ENCODE results near the gene ZMYM5. TPM values are rescaled to one million over a fixed set of nuclear protein-coding genes. Genes with fewer than 3 reads are reported as not detected.
"Not testable (repeated sequence)": the region's sequence is repeated elsewhere in the genome, so short reads cannot be mapped to it uniquely, and the experiment has no call there.

The ZMYM5 gene
- 1 to 10 TPM; 7.8 to 8.6 TPM for polyA plus RNA-seq

DNA sequence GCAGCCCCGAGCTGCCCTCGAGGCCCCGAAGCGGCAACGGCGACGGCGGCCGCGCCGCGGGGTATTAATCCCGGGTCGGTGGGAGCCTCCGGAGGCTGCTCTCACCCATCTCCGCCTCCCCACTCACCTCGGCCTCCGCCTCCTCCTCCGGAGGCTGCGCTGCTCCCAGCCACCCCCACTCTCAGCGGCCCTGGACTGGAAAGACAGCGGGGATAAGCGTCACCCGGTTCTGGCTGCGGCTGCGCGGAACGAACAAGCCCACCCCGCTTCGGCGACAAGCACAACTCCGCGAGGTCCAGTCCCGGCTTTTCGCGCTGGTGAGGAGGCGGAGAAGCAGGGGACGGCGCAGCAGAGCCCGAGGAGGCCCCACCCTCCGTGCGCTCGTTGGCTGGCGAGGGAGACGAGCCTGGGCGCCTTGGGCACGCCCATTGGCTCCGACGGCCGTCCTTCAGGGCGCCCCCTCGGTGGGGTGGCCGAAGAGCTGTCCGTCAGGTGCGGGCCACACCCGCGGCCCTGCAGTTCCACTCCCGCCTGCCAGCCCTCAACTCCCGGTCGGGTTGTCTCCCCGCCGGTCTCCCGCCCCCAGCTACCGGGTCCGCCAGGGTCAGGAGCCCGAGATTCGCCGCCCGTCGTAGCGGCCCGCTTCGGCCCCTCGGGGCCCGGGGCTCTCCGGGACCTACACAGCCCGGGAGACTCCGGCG is at the start of gene ZMYM5:
TSS of gene ZMYM5 (minus strand) at position 327 of the 701 bp plus-strand sequence. CDS start 11,469 bp downstream, outside the sequence.
- Histone ChIP-seq H3K4me3 (ENCODE audit: low read depth in 1 of 2, low read length in 2 of 2) (peak within 1 kb of the TSS; percentile 73 to 85), H3K36me3 (ENCODE audit: control insufficient read depth in 2 of 2, insufficient read depth in 2 of 2, low read length in 1 of 2) (no peaks in the 10 kb centered on the region), H3K9me3 (ENCODE audit: control insufficient read depth in 2 of 2, insufficient read depth in 1 of 2, low read depth in 1 of 2, low read length in 1 of 2) (no peaks in the 10 kb centered on the region), H3K27ac (ENCODE audit: low read depth in 2 of 2, low read length in 1 of 2) (peak within 1 kb of the TSS; percentile 98 to 100), H3K4me1 (ENCODE audit: control insufficient read depth in 2 of 2, insufficient read depth in 2 of 2, low read length in 1 of 2) (no peaks in the 10 kb centered on the region), H3K27me3 (ENCODE audit: control insufficient read depth in 1 of 2, insufficient read depth in 2 of 2, low read length in 2 of 2) (no peaks in the 10 kb centered on the region)
- WGBS, 2 donors = 0% methylated on average over 58 to 79 of the region's 79 CpGs

- WGBS, 2 donors = 60 to 68% methylated on average over 9 of the region's 9 CpGs
- H3K4me3 ChIP-seq (ENCODE audit: low read depth in 1 of 2, low read length in 2 of 2) = no peak overlapping the region
- H3K36me3 ChIP-seq (ENCODE audit: control insufficient read depth in 2 of 2, insufficient read depth in 2 of 2, low read length in 1 of 2) = no peaks in the 10 kb centered on the region
- no peaks in the 10 kb centered on the region for H3K9me3 ChIP-seq (ENCODE audit: control insufficient read depth in 2 of 2, insufficient read depth in 1 of 2, low read depth in 1 of 2, low read length in 1 of 2)
- H3K4me1 ChIP-seq (ENCODE audit: control insufficient read depth in 2 of 2, insufficient read depth in 2 of 2, low read length in 1 of 2) = no peaks in the 10 kb centered on the region
- H3K27ac ChIP-seq (ENCODE audit: low read depth in 2 of 2, low read length in 1 of 2) = peak overlapping the region; percentile 89 to 95
- no peaks in the 10 kb centered on the region for H3K27me3 ChIP-seq (ENCODE audit: control insufficient read depth in 1 of 2, insufficient read depth in 2 of 2, low read length in 2 of 2)
These were observed 47.1 kb upstream of the ZMYM5 start for GRCh38 chr13:19910336-19911072.

- H3K36me3 ChIP-seq (ENCODE audit: control insufficient read depth in 2 of 2, insufficient read depth in 2 of 2, low read length in 1 of 2) = no peaks in the 10 kb centered on the region
- H3K4me1 ChIP-seq (ENCODE audit: control insufficient read depth in 2 of 2, insufficient read depth in 2 of 2, low read length in 1 of 2) = no peaks in the 10 kb centered on the region
- no peak overlapping the region for H3K27ac ChIP-seq (ENCODE audit: low read depth in 2 of 2, low read length in 1 of 2)
- H3K27me3 ChIP-seq (ENCODE audit: control insufficient read depth in 1 of 2, insufficient read depth in 2 of 2, low read length in 2 of 2) = no peaks in the 10 kb centered on the region
- no peak overlapping the region for H3K4me3 ChIP-seq (ENCODE audit: low read depth in 1 of 2, low read length in 2 of 2)
- WGBS, 2 donors = 67 to 79% methylated on average over 1 of the region's 1 CpG
- no peaks in the 10 kb centered on the region for H3K9me3 ChIP-seq (ENCODE audit: control insufficient read depth in 2 of 2, insufficient read depth in 1 of 2, low read depth in 1 of 2, low read length in 1 of 2)
These were observed 45.0 kb upstream of the ZMYM5 start for GRCh38 chr13:19908350-19908986.

DNA sequence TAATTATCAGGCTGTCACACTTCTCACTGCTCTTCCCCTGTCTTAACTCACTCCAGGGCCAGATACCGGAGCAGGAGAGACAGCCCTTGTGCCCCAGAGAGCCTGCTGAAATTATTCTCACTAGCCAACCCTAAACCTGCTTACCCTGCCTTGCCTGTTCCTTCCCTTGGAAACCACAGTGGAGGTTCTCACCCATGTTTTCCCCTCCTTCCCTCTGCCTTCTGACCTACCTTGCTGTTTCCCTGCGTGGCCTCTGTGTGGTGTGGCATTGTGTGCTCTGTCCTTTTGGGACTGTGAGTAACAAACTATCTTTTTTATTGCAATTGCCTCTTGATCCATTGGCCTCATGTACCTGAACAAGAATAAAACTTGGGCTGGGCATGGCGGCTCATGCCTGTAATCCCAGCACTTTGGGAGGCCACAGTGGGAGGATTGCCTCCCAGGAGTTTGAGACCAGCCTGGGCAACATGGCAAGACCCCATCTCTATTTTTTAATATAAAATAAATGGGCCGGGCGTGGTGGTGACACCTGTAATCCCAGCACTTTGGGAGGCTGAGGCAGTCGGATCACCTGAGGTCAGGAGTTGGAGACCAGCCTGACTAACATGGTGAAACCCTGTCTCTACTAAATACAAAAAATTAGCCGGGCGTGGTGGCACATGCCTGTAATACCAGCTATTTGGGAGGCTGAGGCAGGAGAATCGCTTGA is 42.2 kb upstream of the ZMYM5 start:
- 72 to 76% methylated on average over 9 of the region's 9 CpGs for whole genome bisulfite sequencing, 2 donors

GRCh38 chr13:19890030-19890429 is 26.6 kb upstream of the ZMYM5 start:
- WGBS, 2 donors = 78 to 82% methylated on average over 6 of the region's 6 CpGs
- no peaks in the 10 kb centered on the region for H3K9me3 ChIP-seq (ENCODE audit: control insufficient read depth in 2 of 2, insufficient read depth in 1 of 2, low read depth in 1 of 2, low read length in 1 of 2)

More for the DNA sequence above, 42.2 kb upstream of the ZMYM5 start:
- H3K4me1 ChIP-seq (ENCODE audit: control insufficient read depth in 2 of 2, insufficient read depth in 2 of 2, low read length in 1 of 2); H3K4me3 ChIP-seq (ENCODE audit: low read depth in 1 of 2, low read length in 2 of 2); H3K27me3 ChIP-seq (ENCODE audit: control insufficient read depth in 1 of 2, insufficient read depth in 2 of 2, low read length in 2 of 2); H3K36me3 ChIP-seq (ENCODE audit: control insufficient read depth in 2 of 2, insufficient read depth in 2 of 2, low read length in 1 of 2); H3K9me3 ChIP-seq (ENCODE audit: control insufficient read depth in 2 of 2, insufficient read depth in 1 of 2, low read depth in 1 of 2, low read length in 1 of 2): not testable (repeated sequence)
- peak overlapping the region; percentile 60 to 88 for H3K27ac ChIP-seq (ENCODE audit: low read depth in 2 of 2, low read length in 1 of 2)

DNA sequence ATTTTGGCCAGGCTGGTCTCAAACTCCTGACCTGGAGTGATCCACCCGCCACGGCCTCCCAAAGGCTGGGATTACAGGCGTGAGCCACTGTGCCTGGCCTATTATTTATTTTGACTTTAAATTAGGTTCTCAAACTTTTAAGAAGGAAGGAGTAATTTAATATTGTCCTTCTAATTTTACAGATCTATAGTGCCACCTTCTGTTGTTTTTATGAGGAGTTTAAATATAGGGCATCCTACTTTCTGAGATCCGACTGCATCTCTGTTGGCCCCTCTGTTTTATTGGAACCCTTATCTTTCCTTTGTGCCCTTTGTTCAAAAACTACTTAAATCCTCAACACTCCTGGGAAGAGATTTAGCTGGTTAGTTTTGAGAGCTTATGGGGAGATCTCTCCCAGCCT is 25.4 kb upstream of the ZMYM5 start:
- Histone ChIP-seq H3K27me3 (ENCODE audit: control insufficient read depth in 1 of 2, insufficient read depth in 2 of 2, low read length in 2 of 2) (no peaks in the 10 kb centered on the region), H3K4me1 (ENCODE audit: control insufficient read depth in 2 of 2, insufficient read depth in 2 of 2, low read length in 1 of 2) (no peaks in the 10 kb centered on the region), H3K9me3 (ENCODE audit: control insufficient read depth in 2 of 2, insufficient read depth in 1 of 2, low read depth in 1 of 2, low read length in 1 of 2) (no peaks in the 10 kb centered on the region), H3K4me3 (ENCODE audit: low read depth in 1 of 2, low read length in 2 of 2) (no peak overlapping the region), H3K36me3 (ENCODE audit: control insufficient read depth in 2 of 2, insufficient read depth in 2 of 2, low read length in 1 of 2) (no peaks in the 10 kb centered on the region), H3K27ac (ENCODE audit: low read depth in 2 of 2, low read length in 1 of 2) (no peak overlapping the region)
- WGBS, 2 donors = 17 to 48% methylated on average over 4 of the region's 4 CpGs

More at GRCh38 chr13:19890030-19890429, 26.6 kb upstream of the ZMYM5 start:
- Histone ChIP-seq H3K36me3 (ENCODE audit: control insufficient read depth in 2 of 2, insufficient read depth in 2 of 2, low read length in 1 of 2) (no peaks in the 10 kb centered on the region), H3K4me1 (ENCODE audit: control insufficient read depth in 2 of 2, insufficient read depth in 2 of 2, low read length in 1 of 2) (no peaks in the 10 kb centered on the region), H3K4me3 (ENCODE audit: low read depth in 1 of 2, low read length in 2 of 2) (no peak overlapping the region), H3K27ac (ENCODE audit: low read depth in 2 of 2, low read length in 1 of 2) (no peak overlapping the region), H3K27me3 (ENCODE audit: control insufficient read depth in 1 of 2, insufficient read depth in 2 of 2, low read length in 2 of 2) (no peaks in the 10 kb centered on the region)

GRCh38 chr13:19882231-19882630 is 18.8 kb upstream of the ZMYM5 start:
- H3K4me3 ChIP-seq (ENCODE audit: low read depth in 1 of 2, low read length in 2 of 2) = no peak overlapping the region
- no peaks in the 10 kb centered on the region for H3K27me3 ChIP-seq (ENCODE audit: control insufficient read depth in 1 of 2, insufficient read depth in 2 of 2, low read length in 2 of 2)
- H3K27ac ChIP-seq (ENCODE audit: low read depth in 2 of 2, low read length in 1 of 2) = peak overlapping the region in 1 of 2 donors; percentile 69
- WGBS, 2 donors = 57 to 72% methylated on average over 3 of the region's 3 CpGs
- no peaks in the 10 kb centered on the region for H3K4me1 ChIP-seq (ENCODE audit: control insufficient read depth in 2 of 2, insufficient read depth in 2 of 2, low read length in 1 of 2)
- H3K36me3 ChIP-seq (ENCODE audit: control insufficient read depth in 2 of 2, insufficient read depth in 2 of 2, low read length in 1 of 2) = no peaks in the 10 kb centered on the region
- H3K9me3 ChIP-seq (ENCODE audit: control insufficient read depth in 2 of 2, insufficient read depth in 1 of 2, low read depth in 1 of 2, low read length in 1 of 2) = no peaks in the 10 kb centered on the region

DNA sequence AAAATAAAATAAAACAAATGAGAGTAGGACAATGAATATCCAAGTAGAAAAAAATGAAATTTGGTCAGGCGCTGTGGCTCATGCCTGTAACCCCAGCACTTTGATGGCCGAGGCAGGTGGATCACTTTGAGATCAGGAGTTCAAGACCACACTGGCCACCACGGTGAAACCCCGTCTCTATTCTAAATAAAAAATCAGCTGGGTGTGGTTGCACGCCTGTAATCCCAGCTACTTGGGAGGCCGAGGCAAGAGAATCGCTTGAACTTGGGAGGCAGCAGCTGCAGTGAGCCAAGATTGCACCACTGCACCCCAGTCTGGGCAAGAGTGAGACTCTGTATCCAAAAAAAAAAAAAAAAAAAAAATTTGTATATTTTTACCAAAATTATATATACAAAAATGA is 18.2 kb upstream of the ZMYM5 start:
- no peaks in the 10 kb centered on the region for H3K9me3 ChIP-seq (ENCODE audit: control insufficient read depth in 2 of 2, insufficient read depth in 1 of 2, low read depth in 1 of 2, low read length in 1 of 2)
- no peaks in the 10 kb centered on the region for H3K36me3 ChIP-seq (ENCODE audit: control insufficient read depth in 2 of 2, insufficient read depth in 2 of 2, low read length in 1 of 2)
- H3K27me3 ChIP-seq (ENCODE audit: control insufficient read depth in 1 of 2, insufficient read depth in 2 of 2, low read length in 2 of 2) = no peaks in the 10 kb centered on the region
- no peak overlapping the region for H3K4me3 ChIP-seq (ENCODE audit: low read depth in 1 of 2, low read length in 2 of 2)
- WGBS, 2 donors = 61 to 68% methylated on average over 7 of the region's 7 CpGs
- H3K27ac ChIP-seq (ENCODE audit: low read depth in 2 of 2, low read length in 1 of 2) = peak overlapping the region; percentile 14 to 47
- no peaks in the 10 kb centered on the region for H3K4me1 ChIP-seq (ENCODE audit: control insufficient read depth in 2 of 2, insufficient read depth in 2 of 2, low read length in 1 of 2)

- WGBS, 2 donors = 10 to 12% methylated on average over 25 to 26 of the region's 26 CpGs
- H3K4me3 ChIP-seq (ENCODE audit: low read depth in 1 of 2, low read length in 2 of 2) = peak overlapping the region; percentile 73 to 85
- no peaks in the 10 kb centered on the region for H3K4me1 ChIP-seq (ENCODE audit: control insufficient read depth in 2 of 2, insufficient read depth in 2 of 2, low read length in 1 of 2)
- H3K27ac ChIP-seq (ENCODE audit: low read depth in 2 of 2, low read length in 1 of 2) = peak overlapping the region; percentile 98 to 100
- no peaks in the 10 kb centered on the region for H3K9me3 ChIP-seq (ENCODE audit: control insufficient read depth in 2 of 2, insufficient read depth in 1 of 2, low read depth in 1 of 2, low read length in 1 of 2)
- no peaks in the 10 kb centered on the region for H3K36me3 ChIP-seq (ENCODE audit: control insufficient read depth in 2 of 2, insufficient read depth in 2 of 2, low read length in 1 of 2)
- no peaks in the 10 kb centered on the region for H3K27me3 ChIP-seq (ENCODE audit: control insufficient read depth in 1 of 2, insufficient read depth in 2 of 2, low read length in 2 of 2)
These were observed 1.4 kb upstream of the ZMYM5 start for GRCh38 chr13:19864746-19865309.

Measured in esophagus (tissue), 2 donors.